NCI-H446 (cell line): ENCODE results near the gene PHACTR3.

Source experiments
- DNase-seq, 2 experiments: peaks; one replicate each; lab custom pipeline; 2025; lab: John Stamatoyannopoulos, UW

PHACTR3 gene

DNA sequence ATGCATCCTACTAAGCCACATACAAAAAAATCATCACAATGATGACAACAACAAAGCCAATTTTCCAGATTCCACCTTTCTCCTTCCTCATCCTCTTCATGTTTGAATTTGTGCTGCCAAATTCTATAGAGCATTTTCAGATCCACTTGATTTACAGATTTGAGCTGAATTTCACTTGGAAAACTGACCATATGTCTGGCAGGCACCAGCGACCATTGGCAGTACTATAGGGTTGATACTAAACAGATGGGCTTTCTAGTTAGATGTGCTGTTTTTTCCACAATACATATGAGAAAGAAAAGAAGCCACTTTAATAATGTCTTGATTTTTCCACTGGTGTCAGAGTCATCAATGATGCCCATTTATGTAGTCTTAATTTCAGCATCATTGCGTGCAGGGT is 127.0 kb downstream of the PHACTR3 start:
- peak; percentile 28 to 70 for DNase-seq

DNA sequence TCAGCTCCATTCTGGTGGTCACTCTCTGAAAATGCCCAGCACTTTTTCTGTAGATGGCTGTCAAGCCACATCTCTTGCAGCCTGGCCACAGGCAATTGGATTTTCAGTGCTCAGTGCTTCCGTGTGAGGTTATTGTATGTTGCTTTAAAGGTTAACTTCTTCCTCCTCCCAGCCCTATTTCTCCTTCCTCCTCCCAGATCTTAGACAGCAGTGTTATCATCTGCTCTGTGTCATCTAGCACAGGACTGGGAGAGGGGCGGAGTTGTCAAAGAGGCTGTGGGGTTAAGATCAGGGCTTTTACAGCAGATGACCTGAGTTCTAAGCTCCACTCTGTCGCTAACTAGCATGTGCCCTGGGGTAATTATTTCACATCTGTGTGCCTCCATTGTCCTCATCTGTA is 129.0 kb downstream of the PHACTR3 start:
- no peak for DNase-seq

DNA sequence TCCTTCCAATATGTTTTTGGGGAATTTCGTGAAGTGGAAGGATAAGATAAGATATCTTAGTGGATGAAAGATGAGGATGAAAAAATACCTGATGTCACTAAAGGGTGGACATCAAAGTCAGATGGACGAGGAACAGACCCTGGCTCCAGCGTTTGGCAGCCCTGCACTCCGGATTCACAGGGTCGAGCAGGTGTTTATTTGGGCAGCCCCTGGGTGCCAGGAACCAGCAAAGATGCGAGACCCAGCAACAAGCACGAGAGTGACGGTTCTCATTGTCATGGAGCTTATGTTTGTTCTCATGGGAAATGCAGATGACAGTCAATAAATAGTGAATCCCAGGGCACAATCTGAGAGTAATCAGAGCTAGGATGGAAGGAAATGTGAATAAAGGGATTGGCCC is 131.1 kb downstream of the PHACTR3 start:
- DNase-seq = no peak

DNA sequence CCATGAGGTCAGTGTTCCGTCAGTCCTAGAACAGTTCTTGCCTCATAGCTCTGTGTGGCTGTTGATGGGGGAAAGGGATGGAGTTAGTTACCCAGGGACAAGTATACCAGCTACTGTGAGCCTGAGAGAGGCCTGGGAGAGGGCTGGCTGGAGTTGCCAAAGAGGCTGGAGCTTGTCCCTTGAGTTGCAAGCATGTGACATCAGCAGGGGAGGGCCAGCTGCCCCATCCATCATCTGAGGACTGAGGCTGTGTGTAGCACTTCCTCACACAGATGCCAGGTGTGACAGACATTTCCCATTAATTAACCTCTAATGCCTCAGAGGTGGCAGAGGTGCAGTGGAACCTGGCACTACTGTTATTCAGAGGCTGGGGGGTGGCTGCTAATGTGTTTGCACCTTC is 131.6 kb downstream of the PHACTR3 start:
- DNase-seq = peak in 1 of 2 experiments; percentile 43

DNA sequence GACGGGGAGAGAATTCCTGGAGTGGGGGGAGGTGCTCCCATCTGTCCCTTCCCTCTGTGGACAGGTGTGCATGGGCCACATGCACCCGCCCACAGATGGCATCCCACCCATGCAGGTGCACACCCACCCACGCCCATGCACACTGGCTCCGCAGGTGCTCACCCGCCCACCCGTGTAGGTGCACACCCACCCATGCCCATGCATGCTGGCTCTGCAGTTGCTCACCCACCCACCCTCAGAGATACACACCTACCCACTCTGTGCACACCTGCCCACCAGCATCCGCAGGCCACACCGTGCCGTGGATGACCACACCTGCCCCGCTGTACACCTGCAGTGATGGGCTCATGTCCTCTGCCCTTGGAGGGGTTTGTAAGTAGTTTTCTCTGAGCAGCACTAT is 132.0 kb downstream of the PHACTR3 start:
- no peak for DNase-seq

DNA sequence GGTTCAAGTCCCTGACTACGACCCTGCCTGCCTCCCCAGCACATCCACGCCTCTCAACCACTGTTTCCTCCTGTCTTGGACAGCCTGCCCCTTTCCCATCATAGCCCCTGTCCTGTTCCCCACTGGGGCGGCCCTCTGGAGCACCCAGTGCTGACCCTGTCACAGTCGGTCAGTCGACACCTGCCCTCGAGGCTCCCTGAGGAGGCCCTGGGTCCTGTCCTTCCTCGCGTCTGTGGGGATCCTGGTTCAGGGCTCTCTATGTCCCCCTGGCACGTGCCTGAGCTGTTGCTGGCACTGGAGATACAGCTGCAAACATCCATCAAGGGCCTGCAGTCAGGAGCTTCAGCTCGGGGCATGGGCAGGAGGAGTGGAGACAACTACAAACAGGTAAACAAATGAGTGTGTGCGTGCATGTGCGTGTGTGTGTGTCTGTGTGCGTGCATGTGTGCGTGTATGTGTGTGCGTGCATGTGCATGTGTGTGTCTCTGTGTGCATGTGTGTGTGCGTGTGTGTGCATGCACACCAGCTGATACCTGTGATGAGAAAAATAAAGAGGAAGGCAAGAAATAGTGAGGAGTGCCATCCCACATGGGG is 132.8 kb downstream of the PHACTR3 start:
- DNase-seq = no peak

DNA sequence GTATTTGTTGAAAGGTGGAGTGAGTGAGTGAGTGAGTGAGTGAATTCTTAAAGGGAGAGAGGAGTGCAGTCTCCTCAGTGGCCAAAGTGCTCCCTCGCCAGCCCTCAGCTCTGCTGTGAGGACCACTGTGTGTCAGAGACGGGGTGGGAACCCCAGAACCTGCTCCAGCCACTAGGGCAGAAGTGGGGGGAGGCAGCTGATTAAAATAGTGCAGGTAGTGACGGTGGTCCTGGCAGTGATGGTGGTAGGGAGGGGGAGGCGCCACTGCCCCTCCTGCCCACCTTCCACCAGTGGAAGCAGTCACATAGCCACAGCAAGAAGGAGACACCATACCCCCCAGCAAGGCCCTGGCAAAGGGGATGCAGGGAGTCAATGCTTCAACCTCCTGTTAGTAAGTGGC is 133.5 kb downstream of the PHACTR3 start:
- no peak for DNase-seq

DNA sequence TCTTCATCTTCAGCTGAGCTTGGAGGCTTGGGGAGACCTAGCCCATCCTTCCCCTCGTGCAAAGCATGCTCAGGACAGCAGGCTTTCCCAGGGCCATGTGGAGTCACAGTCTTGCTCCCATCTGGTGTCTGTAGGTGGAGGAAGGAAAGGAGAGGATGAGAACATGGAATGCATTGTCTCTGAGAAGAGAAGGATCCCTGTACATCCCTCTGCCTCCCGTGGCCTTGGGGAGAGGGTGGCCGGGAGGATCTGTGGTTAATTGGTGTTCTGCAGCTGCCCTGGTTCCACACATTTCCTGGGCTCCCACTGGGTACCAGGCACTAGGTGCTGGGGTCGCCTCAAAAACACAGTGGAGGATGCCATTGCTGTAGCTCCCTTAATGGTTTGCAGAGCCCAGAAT is 134.5 kb downstream of the PHACTR3 start:
- DNase-seq = no peak

DNA sequence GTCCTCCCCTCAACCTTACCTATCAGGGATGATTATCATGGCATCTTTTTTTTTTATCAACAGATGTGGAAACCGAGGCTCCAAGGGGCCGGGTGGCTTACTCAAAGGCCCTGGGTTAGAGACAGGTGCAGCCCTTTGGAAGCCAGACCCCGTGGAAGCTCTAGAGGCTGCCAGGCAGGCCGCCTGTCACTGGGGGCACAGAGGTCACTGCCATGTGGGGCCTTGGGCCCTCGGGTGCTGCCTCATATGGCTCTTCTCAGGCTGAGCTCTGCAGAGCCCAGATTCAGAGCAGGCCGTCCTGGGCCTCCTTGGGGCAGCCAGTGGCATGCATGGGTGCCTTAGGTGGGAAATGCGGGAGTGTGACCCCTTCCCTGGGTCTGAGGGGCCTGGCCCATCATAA is 136.3 kb downstream of the PHACTR3 start:
- no peak for DNase-seq

DNA sequence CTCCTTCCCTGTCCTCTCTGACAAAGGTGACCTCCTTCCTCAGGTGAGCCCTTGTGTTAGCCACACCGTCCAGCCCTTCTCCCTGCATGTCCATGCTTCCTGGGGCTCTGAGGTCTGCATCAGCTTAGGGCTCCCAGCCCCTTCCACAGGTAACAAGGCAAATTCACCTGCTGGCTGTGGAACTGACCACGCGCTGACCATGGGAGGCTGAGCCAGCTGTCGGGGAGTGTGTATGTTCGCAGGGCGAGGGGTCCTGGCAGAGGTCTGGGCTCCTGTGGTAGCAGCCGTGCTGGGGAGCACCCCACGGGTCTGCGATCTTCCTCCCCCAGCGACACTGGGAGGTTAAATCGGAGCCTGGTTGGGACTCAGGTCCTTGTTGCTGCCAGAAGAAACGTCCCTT is 136.7 kb downstream of the PHACTR3 start:
- DNase-seq = no peak

DNA sequence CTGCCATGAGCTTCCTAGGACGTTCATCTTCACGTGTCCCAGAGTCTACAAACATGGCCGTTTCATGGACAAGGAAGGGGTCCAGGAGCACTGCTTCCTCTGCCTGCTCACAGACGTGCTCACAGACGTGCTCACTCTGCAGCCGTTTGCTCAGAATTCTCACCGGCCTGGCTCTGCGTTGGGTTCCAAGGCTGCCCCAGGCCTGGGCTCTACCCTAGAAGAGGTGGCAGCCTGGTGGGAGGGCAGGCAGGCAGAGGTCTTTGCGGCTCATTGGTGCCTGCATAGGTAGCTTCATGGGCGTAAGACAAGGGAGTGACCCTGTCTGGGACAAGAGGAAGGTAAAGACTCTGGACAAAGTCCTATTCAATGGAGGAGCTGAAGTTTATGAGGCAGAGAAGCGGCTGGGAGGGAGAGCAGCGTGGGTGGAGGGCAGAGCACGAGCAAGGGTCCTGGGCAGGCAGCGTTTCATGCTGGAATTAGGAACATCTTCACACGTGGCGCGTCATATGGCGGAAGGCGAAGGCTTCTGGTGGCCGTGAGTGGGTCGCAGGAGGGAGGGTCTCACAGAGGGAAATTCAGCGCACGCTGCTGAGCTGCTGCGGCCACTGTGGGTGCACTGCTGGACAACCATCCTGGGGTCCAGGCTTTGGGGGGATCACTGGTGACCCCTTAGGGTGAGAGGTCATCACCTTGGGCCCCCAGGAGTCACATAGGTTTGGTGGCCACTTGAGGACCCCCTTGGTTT is 138.2 kb downstream of the PHACTR3 start:
- DNase-seq = no peak

DNA sequence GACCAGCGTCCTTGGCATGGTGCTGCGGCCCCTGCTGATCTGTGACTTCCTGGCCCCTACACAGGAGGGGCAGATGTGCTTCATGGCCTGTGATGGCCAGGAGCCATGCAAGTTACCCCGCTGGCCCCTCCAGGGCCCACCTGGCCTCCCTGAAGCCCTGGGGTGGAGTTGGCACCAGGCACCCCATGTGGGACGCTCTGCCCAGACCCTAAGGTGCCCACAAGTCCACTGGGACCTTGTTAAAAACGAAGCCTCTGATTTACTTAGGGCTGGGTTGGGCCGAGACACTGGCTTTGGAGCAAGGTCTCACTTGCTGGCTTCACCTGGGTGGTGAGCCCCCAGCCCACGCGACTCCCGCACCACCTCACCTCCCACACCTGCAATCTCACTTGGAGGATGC is 139.0 kb downstream of the PHACTR3 start:
- DNase-seq = no peak

DNA sequence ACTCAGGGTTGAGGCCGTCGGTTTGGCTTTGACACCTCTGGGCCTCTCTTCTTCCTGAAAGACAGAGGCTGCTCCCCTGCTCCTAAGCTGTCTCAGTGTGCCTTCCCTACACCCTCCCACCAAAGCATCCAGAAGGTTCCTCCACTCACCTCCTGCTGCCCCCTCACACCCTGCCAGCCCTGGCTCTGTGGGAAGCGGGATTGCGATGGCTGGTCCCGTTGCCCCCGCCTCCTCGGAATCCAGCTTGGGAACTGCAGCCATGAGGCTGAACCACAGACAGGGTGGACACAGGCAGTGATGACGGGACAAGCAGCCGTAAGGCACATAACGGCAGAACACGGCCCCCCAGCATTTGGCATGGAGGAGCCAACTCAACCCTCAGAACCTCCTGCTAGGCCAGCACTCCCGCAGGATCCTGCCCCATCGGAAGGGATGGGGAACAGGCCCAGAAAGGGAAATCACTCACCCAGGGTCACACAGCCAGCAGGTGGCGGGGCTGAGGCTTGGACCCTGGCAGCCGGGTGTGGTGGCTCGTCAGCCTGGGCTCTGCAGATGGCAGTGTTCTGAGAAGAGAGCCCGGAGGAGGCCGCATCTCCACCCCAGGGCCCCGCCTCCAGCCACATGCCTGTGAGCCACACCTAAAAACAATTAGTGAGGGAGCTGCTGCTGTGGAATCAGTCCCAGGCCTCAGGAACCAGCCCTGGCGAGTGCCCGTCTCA is 139.6 kb downstream of the PHACTR3 start:
- DNase-seq = peak in 1 of 2 experiments; percentile 30

DNA sequence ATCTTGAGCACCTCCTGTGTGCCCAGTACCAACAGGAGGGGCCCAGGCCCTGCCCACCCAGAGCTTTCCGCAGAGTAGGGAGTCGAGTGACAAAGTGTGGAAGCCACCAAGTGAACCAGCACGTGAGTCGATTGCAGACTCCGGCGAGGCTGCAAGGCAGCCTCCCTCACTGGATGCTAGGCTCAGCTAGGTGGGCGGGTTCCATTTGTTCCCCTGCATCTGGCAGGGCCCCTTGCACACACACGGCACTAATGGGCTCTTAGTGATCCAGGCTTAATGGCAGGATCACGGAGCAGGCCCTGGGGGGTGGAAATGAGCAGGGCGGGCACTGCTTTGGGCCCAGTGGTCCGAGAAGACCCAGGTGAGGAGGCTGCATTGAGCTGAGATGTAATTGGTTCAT is 140.4 kb downstream of the PHACTR3 start:
- no peak for DNase-seq

DNA sequence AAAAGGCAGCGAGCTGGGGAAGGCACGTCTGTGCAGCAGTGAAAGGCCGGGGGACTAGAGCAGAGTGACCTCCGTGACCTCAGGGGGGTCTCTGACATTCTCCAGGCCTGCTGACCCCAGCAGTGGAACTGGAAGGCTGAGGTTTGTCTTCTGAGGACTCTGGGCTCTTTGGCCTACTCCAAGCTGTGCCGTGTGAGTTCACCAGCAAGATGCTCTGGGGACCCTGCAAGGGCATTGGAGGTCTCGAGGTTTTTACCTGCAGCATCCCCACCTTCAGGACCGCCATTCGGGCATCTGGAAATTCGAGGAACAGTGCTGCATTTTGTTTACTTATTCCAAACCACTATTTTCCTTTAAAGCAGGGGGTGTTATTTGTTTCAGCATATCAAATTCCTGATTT is 140.9 kb downstream of the PHACTR3 start:
- no peak for DNase-seq

DNA sequence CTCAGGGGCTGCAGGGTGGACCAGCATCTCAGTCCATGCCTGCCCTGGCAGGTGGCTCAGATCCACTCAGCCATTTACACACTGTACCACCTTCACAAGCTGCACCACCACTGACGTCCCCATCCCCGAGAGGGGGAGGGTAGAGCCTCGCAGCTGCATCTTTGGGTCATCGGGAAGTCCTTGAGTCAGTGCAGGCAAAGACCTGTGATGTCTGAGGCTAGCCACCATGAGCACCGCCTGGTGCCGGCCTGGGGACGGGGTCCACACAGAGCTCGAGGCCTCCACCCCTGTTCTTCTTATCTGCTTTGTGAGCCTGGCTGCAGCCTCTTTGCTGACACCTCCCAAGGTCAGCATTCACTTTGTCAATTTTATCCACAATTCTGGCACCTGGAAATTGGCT is 141.4 kb downstream of the PHACTR3 start:
- DNase-seq = no peak

DNA sequence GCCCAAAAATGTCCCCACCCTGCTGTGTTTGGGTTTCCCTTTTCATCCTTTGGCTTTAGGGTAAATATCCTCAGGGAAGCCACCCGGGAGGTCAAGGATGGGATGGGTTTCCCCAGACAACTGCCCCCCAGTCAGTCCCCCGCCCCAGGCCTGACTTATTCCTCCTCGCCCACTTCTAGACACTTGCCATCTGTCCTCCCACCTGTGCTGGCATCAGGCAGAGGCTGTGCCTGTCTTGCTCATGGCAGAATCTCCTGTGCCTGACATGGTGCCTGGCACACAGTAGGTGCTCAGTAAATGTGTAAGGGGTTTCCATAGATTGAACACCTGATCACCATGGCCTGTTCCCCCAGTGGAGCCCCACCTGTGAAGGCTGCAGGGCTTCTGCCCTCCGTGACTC is 141.8 kb downstream of the PHACTR3 start:
- no peak for DNase-seq

DNA sequence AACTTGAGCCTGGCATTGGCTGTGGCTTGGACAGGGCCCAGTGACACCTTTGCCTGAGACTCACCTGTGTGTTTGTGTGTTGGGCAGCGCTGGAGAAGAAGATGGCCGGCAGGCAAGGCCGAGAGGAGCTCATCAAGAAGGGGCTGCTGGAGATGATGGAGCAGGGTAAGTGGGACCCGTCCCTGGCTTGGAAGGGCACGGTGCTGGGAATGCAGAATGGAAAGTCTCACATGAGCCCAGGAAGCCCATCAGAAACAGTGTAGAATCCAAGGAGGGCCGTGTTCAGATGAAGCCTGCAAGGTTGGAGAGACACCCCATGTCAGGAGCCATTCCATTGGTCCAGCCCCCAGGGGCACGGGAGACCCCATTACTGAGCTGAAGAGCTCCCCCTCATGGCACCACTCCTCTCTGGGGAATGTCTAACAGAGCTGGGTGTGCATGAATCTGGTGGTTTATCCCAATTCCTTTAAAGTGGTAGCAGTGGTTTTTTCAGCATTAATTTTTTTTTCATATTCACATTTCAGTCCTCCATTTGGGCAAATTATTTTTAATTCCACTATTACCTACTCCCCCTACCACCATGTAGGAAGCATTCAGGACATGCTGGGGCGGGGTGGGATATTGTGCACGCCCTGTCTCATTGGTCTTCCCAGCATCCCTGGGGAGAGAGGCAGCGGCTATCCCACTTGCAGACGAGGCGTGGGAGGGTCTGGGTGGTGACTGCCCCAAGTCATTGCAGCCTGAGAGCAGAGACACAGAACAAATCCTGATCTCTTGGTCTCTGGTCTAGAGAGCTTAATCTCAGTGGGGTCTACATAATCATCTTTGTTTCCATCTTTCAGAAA is 143.6 kb downstream of the PHACTR3 start:
- DNase-seq = no peak

DNA sequence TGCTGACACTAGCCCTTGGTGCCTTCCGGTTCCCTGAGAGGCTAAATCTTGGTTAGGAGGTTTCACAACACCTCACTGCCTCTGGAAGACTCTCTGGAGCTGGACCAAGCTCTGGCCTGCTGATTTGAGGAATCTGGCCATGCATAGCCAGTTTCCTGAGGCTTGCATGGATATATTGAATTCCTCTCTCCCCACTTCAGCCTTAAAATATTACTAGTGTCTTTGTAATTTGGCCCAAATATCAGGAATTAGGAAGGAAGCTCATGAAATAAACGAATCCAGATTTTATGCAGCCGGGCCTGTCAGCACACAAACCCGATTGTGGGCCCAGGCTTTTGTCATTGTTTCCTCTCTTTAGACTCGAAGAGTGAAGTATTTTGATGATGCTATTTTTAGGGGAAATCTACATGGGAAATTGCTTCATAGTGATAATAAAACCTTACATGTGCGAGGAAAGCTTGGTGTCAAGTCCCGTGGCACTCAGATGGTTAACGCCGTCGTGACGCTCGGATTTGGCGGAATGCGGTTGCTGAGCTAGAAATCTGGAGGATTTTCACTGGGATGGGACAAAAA is 144.4 kb downstream of the PHACTR3 start:
- DNase-seq = no peak

DNA sequence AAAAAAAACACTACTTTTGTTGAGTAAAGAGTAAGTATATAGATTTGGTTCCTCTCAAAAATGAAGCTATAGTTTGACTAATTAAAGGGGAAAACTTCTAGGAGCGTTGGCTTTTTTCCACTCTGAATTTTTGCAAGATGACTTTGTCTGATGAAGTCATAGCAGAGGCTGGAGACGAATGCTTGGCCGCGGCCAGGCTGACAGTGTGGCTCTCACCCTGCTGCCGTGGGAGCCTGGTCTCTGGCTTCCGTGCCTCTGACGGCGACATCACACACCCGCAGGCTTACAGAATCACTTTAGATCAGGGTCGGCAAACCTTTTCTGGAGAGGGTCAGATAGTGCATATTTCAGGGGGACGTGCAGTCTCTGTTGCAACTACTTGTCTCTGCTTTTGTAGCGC is 145.0 kb downstream of the PHACTR3 start:
- DNase-seq = peak in 1 of 2 experiments; percentile 35

DNA sequence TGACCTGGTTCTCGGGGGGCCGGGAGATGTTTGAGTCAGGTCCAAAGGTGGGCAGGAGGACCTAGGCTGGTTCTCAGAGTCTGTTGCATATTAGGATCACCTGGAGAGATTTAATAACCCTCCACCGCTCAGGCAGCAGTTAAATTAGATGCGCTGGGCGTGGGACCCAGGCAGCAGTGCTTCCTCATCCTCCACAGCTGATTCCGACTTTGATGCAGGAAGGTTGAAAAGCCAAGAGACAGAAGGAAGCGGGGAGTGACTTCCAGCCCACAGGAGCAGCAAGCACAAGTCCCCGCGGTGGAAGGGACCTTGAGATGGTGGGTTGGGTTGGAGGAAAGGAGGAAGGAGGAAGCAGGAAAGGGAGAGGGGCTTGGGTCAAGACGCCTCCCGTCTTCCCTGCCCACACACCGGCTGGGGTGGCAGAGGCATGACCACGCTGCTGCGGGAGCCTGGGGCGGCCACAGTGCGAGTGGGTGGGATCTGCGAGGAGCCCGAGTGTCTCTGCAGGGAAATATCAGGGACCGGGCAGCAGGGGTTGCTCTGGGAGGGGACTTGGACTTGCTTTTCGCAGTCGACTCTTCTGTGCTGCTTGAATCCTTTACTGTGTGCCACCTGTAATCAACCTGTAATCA is 146.0 kb downstream of the PHACTR3 start:
- DNase-seq = no peak
